NCI-H82 treated with DMSO at 0.1 percent for 48 hours (cell line): ENCODE data around the gene GPC6.

Source experiments
- DNase-seq: peaks from one replicate; lab custom pipeline; 2025; ENCODE audit not compliant: unreplicated experiment; lab: John Stamatoyannopoulos, UW

The GPC6 gene

DNA sequence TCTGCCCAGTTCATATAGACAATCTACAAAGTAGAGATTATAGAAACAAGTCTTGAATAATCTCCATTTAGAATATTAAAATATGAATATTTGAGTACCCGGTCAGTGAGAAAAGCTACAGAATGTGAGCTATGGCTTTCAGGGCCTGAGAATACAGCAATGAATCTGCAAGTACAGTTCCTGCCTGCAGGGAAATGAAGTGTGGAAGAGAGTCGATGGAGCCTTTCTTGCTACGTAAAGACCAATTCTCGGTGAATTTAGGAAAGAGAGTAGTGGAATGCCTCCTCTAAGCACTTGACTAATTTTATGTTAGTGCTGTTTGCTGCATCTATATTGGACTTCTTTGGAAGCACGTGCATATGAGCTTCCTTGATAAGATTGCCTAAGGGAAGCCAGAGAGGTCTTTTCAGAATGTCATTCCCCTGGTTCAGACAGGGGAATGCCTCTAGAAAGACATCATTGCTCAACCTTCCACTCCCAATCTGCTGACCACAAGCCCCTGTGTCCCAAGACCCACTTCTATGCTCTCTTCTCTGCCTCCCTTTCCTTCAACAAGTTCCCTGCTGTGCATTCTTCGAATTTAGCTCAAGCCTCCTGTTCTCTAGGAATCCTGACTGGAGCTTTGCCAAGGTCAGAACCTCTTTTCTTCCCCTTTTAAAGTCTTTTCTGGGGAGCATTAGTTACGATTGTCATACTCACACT, 41.9 kb downstream of the GPC6 start:
- no peak for DNase-seq

- DNase-seq, result peak; percentile 100
Observed at GRCh38 chr13:93270769-93271742, 44.4 kb downstream of the GPC6 start.

DNA sequence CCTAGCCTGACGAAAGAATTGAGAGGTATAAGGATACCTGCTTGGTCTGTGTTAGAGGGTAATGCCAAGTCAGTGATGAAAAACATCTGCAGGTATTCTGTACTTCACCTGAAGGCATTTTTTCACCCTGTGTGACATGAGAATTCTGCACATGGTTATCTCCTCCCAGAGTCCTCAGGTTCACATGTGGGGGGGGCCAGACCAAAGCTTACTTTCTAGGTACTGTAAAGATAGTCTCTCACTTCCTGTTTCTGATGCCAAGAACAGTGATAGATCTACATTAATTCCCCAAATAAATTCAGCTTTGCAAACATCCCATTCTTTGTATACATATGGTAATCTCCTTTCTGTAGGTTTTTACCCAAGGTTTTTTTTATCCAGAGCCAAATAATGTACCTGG, 53.4 kb downstream of the GPC6 start:
- DNase-seq, result no peak

GRCh38 chr13:93280688-93281087, 54.1 kb downstream of the GPC6 start:
- DNase-seq, result no peak

DNA sequence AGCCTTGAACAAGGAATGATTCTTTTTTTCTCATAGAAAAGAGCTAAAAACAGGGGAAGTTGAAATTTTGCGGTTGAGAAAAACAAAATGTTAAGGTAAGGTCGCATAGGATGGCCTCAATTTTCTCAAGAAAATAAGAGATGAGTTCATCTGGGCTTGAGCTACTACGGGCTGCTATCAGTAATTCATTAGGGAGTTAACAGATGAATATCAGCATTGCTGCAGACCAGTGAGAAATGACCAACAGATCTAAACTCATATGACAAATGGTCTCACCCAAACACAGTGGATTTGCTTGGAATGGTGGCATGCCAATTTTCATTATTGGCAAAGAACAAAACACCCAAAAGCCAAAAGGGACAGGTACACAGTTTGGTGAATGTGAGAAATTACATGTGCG, 56.6 kb downstream of the GPC6 start:
- peak; percentile 63 for DNase-seq

DNA sequence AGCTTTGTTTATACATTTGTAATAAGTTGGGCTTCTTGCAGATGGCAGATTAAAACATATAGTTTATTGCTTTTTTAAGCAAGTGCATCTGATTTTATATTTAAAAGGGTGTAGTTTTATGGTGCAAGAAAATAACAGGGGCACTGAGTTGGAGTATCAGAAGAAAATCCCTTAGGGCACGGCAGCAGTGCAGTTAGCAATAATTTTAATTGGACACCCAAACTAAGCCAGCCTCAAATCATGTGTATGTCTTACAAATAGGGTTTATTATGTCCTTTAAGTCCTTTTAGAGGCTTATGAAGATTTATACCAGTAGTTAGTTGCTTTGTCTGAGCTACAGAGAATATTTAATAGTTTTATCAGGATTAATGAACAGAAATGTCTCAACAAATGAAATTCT, 57.5 kb downstream of the GPC6 start:
- DNase-seq, result peak; percentile 93

DNA sequence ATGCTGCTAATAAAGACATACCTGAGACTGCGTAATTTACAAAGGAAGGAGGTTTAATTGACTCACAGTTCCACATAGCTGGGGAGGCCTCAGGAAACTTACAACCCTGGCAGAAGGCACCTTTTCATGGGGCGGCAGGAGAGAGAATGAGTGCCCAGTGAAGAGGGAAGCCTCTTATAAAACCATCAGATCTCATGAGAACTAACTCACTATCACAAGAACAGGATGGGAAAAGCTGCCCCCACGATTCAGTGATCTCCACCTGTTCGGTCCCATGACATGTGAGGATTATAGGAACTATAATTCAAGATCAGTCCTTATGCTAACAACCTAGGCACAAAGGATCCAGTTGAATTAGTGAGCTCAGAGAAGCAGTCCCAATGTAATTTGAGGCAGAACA, 59.4 kb downstream of the GPC6 start:
- peak; percentile 87 for DNase-seq

- no peak for DNase-seq
Observed at GRCh38 chr13:93289053-93289452, 62.4 kb downstream of the GPC6 start.

GRCh38 chr13:93289842-93290241, 63.2 kb downstream of the GPC6 start:
- DNase-seq, result no peak

GRCh38 chr13:93290503-93290902, 63.9 kb downstream of the GPC6 start:
- DNase-seq, result no peak

GRCh38 chr13:93292366-93292765, 65.8 kb downstream of the GPC6 start:
- DNase-seq, result no peak

- DNase-seq, result no peak
Observed at GRCh38 chr13:93293710-93294109, 67.1 kb downstream of the GPC6 start.

DNA sequence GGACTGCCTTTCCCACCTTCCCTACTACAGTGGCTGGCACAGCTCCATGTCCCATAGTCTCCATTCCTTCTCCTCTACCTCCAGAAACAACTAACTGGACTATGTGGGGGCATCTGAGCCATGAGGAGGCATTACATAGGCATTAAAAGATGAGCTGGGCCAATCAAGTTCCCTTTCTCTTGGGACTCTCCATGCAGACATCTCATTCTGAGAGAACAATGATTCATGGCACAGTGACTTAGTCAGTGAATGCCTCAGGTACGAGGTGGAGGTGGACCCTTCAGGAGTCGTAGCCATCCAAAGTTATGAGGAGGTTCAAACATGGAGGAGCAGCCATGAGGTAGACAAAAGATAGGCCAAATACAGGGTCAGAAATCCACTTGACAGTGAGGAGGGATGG, 70.0 kb downstream of the GPC6 start:
- no peak for DNase-seq

DNA sequence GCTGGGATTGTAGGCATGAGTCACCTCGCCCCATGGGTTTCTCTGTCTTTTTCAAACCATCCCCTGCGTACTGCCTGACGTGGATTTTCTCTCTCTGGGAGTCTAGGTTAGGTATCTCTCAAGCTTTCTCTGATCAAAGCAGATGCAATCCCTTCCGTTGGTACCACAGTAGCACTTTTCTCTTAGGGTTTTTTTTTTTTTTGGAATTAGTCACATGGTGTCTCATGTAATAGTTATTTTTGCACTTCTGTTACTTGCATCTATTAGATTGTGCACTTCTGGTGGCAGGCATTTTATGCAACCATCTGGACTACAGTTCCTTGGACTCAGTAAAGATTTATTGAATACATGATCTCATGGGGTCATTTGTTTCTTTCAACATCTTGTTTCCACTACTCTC, 72.1 kb downstream of the GPC6 start:
- no peak for DNase-seq

DNA sequence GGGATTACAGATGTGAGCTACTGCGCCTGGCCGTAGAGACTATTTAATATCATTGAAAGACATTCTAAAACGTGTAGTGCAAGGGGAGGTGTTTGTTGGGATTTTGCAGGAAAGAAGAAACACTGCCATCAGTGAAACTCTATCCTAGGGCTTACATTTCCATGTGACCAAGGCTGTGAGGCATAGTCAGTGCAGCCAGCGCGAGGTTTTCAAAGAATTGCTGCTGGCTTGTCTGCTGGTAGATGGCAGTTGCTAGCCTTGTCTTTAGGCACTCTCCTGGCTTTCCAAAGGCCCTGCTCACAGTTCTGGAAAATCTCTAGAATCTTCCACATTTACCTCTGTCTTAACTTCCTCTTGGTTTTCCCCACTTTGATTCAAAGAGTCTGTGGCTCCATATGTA, 77.5 kb downstream of the GPC6 start:
- DNase-seq, result no peak

DNA sequence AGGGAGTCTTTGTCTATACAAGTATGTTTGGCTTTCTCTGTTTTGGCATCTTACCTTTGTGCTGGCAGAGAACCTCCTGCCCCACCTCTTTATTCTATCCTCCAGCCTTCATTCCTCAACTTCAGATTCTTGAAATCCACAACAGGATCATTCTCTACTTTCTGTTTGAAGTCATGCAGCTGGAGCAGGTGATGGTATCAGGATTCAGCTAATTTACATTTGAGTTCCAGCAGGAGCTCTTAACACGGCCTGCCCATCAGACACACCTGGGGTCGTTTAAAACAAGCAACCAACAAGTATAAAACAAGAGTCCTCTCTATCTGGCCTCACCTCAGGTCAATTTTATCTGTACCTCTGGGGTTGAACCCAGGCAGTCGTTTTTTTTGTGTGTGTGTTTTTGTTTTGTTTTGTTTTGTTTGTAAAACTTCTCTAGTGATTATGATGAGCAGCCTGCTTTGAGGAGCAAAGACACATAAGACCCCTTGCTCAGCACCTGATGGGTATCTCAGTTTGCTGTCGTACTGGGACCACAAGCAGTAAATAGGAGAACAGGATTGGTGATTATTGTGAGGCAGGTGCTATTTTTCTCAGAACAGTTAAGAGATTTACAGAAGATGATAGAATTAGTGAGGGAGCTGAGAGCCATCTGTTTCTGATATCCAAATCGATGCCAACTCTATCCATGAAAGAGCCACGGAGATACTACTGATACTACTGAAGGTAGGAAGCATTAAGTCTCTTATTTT, 78.4 kb downstream of the GPC6 start:
- DNase-seq, result peak; percentile 99

DNA sequence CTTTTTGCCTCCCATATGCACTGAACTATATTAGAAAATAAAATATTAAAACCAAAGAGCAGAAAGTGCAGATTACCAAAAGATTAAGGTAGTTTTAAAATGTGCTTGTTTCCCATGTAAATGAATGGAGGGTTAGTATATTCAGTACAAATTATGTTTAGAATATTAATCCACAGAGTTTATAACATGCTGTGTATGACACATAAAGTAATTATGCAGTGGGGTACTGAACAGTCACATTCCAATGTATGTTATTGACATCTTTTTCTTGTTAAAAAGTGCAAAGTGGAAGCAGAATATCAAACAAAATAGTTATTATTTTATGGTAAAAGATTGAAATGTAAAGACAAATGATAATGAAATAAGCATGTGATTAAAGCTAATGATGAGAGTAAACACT, 79.3 kb downstream of the GPC6 start:
- no peak for DNase-seq

- no peak for DNase-seq
Observed at GRCh38 chr13:93307136-93307535, 80.5 kb downstream of the GPC6 start.

DNA sequence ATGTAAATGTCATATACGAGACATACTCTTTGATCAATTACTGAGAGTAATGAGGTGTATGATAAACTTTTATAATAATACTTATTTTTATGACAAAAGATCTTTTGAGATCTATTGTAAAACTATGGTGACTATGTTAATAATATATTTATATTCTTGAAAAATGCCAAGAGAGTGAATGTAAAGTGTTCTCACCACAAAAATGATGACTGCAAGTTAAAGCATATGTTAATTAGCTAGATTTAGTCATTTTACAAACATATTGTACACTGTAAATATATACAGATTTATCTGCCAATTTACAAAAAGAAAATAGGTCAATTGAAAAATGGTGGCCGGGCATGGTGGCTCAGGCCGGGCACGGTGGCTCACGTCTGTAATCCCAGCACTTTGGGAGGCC, 81.0 kb downstream of the GPC6 start:
- no peak for DNase-seq

- DNase-seq, result no peak
Observed at GRCh38 chr13:93309886-93310523, 83.4 kb downstream of the GPC6 start.

DNA sequence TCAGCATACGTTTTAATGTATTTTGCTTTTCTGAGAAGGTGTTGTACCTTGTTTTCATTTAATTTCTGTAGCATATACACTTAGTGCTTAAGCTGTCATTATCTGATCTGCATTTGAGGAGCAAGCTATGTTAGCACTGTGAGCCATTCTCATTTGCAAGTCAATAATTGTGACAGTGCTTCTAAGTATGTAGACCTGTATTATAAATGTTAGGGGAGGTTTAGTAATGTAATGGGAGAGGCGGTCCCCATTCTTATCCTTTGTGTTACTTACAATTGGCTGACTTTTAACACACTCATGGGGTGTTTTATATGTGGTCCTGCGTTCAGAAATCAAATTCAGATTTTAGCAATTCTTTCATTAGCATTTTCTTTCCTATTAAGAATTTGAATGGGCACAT, 90.2 kb downstream of the GPC6 start:
- DNase-seq, result no peak
